HG03565 (cell line): ENCODE data around the gene VPS37B.
A peak's percentile ranks its signal among the peaks of the same experiment; 100 is the strongest.
"Not testable (repeated sequence)": the region's sequence is repeated elsewhere in the genome, so short reads cannot be mapped to it uniquely, and the experiment has no call there.

Experiments used
- ATAC-seq: cut with Tn5 transposase; IDR thresholded peaks from one replicate; pipeline ENCODE4 v1.9.1; 2021; ENCODE audit warnings: mild to moderate bottlenecking, moderate library complexity; ENCODE audit not compliant: unreplicated experiment

VPS37B gene

DNA sequence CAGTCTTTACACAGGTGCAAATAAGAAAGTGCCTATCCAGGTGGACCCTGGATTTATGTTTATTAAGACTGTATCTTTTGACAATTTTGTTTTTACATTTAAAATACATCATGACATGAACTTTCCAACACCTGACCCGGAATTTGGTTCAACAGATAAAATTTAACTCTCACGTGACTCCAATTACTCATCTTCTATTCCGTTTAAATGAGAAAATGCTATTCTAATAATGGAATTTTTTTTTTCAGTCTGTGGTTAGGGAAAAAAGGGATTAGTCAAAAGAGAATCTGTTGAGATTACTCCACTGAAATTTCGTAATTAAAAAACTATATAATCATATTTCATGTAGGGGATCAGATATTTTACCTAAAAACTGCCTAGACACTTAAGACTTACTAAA lies 11.1 kb downstream of the VPS37B start:
- ATAC-seq: no peak

DNA sequence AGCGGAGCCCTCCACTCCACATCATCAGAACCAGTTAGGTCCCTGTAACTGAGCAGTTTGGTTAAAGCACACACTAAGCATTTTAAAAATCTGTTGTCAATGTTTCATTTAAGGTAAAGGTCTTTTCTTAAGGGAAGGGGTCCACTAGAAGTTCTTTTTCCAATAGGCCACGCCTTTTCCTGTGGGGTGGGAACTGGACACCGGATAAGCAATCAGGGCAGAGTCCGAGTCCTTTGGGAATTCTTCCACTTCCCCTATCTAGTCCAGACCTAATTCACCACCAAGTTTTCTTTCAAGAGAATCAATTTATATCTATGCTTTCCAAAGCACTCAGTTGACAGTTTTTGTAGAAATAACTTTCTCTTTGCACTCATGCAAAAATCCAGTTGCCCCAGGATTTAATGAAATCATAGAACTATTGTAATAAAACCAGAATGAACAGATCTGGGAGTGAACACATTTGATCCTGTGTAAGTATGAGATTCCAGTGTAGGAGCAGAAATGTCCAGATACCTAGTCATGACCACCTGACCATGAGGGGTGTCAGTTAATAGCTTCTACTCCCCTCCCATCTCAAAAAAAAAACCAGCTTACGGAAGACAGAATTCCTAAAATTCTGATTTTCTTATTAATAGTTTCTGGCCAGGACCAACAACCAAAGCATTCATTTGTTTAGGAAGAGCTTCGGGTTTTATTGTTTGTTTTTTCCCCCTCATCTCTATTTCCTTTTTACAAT lies 11.7 kb downstream of the VPS37B start:
- no peak for ATAC-seq

DNA sequence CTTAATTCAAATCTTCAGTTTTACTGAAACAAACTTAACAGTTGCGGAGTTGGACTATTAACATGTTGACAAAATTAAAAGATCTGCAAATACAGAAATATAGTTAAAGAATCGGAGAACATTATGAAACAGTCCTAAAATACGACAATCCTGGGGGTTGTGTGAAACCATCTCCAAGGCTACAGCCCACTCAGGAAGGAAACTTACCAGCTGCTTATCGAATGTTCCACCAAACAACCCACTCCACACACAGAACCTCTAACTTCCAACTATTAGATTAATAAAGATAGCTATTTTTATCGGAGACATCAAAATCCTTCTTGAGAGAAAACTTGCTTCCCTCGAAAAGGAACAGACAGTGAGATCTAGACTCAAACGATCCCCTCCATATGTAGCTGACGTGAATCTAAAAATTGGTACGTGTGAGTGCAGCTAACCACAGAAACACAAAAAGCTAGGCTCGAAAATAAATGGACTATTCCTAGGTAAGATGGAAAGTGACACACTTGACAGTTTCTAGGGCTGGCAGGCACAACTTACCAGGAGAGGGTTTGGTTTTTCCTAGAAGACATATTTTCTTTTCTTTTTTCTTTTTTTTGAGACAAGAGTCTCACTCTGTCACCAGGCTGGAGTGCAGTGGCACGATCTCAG lies 12.9 kb downstream of the VPS37B start:
- no peak for ATAC-seq

DNA sequence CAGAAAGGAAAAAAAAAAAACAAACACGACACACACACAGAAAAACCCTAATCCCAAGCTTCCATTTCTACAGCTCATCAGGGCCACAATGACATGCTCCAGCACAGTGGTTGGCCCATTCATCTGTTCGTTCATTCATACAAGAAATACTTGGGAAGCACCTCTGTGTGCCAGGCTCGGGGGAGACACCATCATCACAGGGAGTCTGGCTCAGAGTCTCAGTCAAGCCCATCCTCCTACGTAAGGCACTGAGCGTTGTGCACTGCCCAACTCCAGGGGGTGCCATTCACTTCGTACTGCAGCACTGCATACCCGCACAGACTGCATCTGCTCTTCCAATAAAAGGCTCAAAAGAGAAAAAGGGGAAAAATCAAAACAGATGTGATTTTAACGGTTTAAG lies 15.3 kb downstream of the VPS37B start:
- no peak for ATAC-seq

DNA sequence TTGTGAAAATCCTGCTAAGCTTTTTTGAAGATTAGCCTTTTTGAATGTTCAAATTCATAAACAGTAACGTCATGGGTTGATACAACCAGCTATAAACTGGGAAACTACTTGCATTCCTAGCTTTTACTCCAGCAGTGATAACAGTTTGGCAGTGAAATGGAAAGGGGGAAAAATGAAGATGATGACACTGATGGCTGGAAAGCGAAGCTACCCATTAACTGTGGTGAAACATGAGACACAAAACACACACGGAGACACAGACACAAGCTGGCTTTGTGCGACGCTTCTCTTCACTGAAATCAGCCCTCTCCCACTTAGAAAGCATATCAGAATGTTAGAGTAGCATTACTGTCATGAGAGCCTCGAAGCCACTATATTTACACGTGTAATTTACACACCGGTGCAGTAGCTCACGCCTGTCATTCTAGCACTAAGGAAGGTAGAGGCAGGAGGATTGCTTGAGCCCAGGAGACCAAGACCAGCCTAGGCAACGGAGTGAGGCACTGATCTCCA lies 15.7 kb downstream of the VPS37B start:
- ATAC-seq: no peak

DNA sequence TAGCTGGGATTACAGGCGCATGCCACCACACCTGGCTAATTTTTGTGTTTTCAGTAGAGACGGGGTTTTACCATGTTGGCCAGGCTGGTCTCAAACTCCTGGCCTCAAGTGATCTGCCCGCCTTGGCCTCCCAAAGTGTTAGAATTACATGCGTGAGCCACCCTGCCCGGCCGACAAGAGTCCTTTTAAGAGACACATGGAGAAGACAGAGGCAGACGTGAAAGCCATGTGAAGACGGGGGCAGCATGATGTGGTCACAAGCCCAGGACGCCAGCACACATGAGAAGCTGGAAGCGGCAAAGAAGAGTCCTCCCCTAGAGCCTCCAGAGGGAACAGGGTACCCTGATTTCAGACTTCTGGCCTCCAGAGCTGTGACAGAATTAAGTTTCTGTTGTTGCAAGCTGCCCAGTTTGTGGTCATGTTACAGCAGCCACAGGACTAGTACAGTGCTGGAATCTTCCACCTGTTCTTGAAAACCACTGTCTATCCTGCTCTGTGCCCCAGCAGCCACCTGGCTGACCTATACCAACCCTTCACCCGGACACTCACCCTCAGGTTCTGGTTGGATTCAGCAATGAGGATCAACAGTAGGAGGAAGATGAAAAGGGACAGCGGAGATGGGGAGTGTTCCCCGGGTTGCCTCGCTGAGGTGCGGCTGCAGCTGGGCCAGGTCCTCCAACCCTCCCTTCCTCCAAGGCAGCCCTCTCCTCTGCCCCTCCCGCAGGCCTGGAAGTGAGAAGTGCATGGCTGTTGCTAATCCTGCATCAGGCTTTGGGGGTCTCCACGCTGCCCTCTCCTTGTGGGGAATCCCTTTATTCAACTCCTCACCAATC lies 16.9 kb downstream of the VPS37B start:
- no peak for ATAC-seq

DNA sequence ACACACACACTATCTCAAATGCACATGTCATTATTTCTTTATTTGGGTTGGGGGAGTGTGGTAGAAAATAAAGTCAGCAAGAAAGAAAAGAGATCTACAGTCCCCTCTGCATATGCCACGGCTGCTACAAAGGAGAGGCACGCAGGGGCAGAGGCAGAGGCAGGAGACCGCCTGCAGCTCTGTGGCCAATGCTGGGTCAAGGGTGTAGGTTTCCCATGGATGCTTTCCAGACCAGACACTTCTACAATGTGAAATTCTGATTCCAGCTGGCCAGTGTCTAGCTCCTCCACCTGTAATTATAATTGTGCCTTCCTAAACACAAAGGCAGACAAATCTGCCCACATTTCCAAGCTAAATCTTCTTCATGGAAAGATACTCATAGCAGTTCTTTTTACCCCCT lies 19.2 kb downstream of the VPS37B start:
- ATAC-seq: no peak

DNA sequence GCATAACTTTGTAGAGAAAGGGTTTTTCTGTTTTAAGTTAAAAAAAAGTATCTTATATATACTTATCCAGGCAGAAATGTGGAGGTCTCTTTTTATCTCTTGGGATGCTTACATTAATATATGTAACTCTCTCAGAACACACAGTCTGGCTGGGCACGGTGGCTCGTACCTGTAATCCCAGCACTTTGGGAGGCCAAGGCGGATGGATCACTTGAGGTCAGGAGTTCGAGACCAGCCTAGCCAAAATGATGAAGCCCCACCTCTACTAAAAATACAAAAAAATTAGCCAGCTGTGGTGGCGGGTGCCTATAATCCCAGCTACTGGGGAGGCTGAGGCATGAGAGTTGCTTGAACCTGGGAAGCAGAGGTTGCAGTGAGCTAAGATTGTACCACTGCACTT lies 19.6 kb downstream of the VPS37B start:
- not testable (repeated sequence) for ATAC-seq

DNA sequence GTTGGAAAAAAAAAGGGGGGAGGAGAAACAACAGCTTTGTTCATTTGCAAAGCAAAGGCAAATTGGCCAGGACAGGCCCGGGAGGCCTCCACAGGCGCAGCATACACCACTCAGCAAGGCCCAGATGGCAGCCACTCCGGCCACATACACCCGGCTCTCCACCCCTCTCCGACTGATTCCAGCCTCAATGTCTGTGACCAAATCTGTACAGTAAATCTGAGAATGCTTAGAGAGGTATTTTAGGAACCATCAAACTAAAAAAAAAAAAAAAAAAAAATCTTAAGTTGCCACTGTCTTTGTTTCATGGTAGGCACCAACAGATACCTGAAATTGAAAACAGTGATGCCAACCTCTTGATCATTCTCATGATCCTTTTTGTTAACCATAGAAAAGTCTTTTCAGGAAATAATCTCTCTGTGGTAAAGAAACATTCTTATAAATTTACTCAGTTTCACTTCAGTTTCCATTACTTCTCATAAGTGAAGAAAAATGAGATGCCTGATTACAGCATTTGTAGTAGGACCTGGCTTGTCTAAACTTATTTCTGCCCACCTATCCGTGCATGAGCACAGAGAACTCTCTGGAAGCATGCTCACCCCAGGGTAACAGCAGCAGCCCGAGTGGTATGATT lies 20.2 kb downstream of the VPS37B start:
- peak; percentile 39 for ATAC-seq

DNA sequence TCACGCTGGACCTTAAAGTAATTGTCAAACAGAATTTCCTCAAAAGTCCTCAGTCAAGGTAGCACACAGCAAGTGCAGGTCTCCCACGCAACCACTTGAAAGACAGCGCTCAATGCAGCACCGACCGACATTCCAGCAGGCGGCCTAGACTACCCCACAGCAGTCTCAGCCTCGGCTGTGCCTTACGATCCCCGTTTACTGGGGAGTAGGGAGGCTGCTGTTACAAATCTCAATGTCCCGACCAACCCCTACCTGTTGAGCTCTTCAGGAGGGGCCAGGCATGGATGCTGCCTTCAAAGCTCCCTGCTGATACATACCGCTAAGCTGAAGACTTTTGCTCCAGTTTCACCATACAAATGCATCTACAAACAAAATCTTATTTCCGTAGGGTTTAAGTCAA lies 21.8 kb downstream of the VPS37B start:
- no peak for ATAC-seq

DNA sequence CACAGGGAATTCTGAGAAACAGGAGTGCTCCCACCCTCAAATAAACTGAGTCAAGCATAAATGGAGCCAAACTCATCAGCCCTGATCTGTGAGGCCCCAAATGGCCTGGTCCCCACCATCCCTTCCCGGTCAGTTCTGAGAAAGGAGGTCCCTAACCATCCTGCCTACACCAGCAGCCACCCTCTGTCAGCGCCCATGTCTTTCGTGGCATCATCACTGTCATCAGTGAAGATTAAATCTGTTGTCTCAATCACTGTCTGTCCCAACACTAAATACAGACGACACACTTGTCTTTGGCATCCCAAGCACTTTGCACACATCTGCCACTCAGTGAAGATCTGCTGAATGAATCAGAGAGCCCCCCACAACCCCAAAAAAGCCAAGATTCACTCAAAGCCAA lies 22.4 kb downstream of the VPS37B start:
- no peak for ATAC-seq

DNA sequence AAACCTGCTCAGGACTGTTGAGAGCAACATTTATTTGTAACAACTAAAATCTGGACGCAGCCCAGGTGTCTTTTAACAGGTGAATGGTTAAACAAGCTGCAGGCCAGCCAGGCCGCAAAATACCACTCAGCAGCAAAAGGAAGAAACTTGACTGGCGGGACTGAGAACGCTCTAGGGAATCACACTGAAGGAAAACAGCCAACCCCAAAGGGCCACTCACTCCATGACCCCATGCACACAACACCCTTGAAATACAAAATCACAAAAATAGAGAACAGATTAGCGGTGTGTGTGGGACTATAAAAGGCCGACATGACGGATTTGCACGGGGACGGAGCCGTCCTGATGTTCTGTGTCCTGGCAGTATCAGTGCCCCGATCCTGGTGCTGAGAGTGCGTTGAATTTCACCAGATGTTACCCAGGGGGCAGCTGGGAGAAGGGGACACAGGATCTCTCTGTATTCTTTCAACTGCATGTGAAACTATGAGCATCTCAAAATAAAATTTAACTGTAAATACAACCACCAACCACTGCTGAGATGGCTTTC lies 23.0 kb downstream of the VPS37B start:
- ATAC-seq: no peak

DNA sequence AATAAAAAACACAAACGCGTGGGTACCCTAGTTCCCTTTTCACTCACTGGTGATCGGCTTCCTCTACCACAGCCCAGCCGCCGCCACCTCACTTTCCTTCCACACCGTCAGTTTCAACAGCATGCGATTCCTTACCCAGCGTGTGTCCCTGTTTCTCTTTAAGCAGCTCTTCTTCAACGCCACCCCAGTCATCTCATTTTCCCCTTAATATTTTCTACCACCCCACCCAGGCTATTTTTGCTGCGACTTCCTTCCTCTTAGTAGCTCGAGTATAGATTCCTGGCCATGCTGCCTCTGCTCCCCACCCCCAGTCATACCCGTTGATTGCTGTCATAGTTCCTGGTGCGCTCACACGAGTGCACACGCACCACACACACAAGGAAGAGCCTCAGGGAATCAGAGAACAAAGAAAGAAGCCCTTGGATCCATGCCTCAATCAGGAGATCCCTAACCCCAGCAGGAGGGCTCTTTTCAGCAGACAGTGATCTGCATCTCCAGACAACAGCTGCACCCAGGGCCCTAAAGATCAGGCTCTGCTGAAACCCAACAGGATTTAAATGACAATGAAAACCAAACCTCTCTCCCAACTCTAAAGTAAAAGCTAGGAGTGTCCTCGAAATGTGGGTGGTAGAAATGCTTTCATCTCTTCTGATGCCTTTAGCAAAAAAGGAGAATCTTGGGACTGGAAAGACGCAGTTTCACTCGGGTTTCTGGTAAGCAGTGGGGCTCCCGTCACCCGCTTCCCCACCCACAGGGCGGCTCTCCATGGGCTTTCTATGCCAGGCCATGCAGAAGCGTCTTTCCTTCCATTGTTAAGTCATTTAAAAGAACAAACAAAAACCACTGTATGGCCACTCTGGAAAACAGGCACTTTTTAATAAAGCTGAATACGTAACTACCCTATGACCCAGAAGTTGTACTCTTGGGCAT lies 23.8 kb downstream of the VPS37B start:
- ATAC-seq: no peak

DNA sequence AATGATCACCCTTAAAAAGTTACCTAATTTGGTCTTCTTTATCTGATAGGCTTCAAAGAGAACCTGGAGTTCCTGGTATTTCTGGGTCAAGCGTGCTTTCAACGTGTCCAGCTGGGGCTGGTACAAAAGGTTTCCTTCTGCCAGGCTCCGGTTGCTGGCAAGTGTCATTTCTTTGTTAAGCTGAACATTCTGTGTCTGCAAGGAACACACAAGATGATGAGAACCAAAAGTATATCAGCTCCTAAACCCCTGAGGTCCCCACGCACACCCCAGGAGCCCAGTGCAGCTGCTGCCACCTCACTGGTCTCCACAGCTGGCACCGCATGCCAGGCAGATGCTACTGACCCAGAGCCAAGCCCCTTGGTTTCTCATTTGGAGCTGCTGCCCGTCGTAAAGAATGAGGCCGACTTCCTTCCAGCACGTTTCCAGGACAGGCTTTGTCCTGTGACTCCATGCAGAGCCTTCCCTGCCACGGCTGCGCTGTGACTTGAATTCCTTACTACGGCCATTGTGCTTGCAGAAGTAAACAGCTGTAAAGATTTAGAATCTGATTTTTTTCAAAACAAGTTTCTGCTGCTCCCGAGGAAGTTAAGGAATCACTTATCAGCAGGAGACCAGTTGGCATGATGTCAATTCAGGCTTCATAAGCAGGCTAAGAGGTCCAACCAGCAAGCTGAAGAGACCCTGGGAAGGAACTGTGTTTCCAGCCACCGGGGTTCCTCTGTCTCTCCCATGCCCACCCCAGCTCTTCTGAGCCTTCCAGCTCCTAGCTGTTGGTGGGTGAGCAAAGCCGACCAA lies 24.9 kb downstream of the VPS37B start:
- no peak for ATAC-seq

DNA sequence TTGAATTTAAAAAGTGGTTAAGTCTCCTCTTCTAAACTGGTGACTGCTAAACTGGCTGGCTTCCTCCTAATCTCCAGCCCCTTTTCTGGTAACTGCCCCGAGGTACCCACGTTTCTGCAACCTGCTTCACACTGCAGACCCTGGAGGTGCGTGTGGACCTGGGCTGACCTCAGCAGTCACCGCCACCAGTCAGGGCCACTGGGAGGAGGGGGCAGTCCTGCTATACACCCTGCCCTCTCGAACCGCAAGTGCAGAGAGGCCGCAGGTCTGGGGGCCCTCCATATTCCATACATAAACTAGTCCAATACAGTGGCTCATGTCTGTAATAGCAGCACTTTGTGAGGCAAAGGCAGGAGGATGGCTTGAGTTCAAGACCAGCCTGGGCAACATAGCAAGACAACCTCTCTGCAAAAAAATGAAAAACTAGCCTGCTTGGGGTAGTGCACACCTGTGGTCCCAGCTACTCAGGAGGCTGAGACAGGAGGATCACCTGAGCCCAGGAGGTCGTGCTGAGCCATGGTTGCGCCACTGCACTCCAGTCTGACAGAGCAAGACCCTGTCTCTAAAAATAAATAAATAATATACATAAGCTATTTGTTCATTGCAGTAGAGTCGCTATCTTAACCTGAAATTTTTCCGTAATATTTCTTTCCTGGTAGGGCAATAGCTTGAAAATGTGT lies 25.6 kb downstream of the VPS37B start:
- no peak for ATAC-seq

DNA sequence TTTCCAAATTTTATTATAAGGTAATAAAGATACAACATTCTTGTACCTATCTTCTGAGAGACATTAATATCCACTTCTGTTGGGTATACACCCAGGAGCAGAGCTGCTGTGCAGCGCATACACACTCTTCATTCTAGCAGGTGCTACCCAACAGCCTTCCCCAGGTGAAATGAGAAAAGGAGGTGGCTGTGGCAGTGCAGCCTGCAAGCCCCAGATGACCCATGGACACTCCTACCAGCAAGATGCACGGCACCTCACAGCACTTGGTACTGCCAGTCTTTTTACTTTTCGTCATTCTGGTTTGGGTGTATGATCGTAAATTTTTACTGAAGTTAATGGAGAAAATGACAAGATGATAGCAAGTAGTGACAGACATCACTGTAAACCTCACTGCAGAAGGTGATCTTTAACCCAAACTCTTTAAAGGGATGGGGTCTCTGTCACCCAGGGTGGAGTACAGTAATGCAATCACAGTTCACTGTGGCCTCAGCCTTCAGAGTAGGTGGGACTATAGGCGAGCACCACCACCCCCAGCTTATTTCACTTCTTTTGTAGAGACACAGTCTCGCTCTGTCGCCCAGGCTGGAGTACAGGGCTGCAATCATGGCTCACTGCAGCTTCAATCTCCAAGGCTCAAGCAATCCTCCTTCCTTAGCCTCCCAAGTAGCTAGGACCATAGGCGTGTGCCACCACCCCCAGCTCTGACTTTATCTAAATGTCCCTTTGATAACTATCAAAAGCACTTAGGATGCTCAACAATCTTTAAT lies 26.5 kb downstream of the VPS37B start:
- no peak for ATAC-seq

DNA sequence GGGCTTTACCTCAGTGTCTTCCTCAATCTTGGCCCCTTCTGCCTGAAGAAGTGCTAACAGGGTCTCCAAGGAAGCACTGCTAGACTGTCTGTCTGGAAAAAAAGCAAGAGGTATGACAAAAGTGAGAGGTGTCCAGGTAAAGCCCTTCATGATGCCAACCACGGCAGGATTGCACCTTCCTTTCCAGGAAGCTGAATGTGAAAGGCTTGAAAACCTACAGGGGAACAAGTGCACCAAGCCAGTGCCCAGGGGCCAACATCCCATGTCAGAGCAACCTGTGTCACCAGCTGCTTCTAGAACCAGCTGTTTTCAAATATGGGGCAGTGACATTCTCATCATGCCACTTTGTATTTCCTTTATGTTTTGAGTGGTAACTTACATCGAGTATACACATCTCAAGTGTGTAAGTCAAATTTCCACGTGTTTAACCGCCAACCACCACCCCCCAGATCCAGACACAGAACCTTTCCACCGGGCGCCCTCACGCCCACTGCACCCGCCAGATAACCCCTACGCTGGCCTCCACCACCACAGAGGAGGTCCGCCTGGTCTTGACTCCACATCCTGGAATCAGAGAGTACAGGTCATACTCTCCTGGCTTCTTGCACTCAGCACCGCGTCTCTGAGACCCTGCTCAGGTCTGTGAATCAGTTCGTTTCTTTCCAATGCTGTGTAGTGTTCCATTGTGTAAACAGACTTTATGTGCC lies 27.3 kb downstream of the VPS37B start:
- ATAC-seq: no peak
